ENCODE measurements around the gene EXO5.
"Not testable (repeated sequence)": the region's sequence is repeated elsewhere in the genome, so short reads cannot be mapped to it uniquely, and the experiment has no call there.

Gene EXO5

DNA sequence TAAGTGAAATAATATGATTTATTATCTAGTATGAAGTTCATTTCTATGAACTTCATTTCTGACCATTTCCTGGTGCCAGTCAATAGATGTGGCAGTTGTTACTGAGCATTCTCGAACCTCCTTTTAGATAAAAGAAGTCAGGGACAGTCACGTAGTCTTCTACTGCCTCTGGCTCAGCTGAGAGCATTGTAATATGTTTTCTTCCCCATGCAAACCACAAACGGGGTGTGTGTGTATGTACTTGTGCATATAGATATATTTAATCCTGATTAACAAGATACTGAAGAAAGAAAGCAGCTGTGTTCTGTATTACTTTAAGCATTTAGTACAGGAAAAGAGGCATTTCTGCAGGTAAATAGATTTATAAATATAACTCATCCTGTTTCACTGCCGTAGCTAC is 44.5 kb downstream of the EXO5 start:
- no peak for DNase-seq

DNA sequence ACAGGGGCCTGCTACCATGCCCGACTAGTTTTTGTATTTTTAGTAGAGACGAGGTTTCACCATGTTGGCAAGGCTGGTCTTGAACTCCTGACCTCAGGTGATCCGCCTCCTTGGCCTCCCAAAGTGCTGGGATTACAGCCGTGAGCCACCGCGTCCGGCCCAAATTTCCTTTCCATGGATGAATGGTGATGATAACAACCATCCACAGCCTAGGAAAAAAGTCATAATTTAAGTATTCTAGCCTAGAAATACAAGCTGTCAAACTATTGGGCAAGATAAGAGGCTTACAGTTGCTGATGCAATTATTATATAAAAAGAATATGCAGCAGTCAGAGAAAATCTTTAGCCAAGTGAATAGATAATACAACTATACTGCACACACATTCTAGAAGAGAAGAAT is 46.2 kb downstream of the EXO5 start:
- DNase-seq = not testable (repeated sequence)

DNA sequence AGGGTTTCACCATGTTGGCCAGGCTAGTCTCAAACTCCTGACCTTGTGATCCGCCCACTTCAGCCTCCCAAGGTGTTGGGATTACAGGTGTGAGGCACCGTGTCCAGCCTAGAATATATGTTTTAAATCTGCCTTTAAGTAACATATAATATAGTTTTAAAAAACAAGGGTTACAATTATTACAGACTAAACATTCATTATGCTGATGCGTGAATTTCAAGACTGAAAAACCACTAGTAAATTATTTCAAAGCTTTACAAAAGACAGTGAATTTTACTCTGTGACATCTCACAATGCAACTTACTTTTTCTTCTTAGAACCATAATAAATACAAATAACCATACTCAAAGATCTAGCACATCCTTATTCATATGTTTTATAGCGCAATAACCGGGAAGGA is 47.6 kb downstream of the EXO5 start:
- DNase-seq = no peak

DNA sequence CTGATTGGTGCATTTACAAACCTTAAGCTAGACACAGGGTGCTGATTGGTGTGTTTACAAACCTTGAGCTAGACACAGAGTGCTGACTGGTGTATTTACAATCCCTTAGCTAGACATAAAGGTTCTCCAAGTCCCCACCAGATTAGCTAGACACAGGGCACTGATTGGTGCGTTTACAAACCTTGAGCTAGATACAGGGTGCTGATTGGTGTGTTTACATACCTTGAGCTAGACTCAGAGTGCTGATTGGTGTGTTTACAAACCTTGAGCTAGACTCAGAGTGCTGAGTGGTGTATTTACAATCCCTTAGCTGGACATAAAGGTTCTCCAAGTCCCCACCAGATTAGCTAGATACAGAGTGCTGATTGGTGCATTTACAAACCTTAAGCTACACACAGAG is 49.7 kb downstream of the EXO5 start:
- DNase-seq = not testable (repeated sequence)

DNA sequence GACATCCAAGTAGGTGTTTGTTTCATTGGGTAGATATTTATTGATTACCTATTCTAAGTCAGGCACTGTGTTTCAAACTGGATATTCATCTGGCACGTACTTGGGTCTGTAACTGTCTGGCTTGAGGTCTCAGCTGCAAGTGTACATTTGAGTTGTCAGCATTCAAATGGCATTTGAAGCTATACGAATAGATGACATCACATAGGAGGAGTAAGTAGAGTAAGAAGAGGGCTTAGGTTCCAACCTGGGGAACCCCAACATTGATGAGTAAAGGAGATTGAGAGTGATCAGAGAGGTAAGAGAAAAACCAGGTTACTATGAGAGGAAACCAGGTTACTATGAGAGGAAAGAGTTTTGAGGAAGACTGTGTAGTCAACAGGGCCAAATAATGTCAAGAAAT is 53.6 kb downstream of the EXO5 start:
- DNase-seq = no peak

DNA sequence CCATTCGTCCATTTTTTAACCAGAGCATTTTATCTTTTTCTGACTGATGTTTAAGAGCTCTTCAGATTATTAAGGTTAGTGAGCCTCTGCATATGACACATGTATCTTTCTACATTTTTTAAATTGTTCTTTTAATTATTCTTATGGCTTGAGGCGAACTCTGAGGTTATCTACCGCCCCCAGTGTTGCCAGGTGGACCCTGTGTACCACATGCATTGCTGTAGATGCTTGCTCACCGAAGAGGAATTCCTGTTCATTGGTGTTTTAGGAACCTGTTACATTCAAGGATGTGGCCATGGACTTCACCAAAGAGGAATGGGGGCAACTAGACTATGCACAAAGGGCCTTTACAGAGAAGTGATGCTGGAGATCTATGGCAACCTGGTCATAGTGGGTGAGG is 54.7 kb downstream of the EXO5 start:
- DNase-seq = no peak

DNA sequence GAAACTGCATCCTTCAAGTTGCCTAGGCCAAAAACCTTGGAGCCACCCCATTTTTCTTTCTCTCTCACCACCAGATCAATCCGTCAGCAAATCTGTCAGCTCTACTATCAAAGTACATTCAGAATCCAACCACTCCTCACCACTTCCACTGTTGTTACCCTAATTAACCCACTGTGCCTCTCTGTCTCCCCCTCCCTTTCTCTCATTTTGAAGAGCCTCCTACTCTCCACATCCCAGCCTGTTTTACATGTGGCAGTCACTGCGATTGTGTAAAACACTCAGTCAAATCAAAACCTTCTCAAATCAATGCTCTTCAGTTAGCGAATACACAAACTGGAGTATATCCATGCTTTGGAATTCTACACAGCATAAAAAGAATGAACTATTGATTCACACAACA is 55.9 kb downstream of the EXO5 start:
- no peak for DNase-seq

DNA sequence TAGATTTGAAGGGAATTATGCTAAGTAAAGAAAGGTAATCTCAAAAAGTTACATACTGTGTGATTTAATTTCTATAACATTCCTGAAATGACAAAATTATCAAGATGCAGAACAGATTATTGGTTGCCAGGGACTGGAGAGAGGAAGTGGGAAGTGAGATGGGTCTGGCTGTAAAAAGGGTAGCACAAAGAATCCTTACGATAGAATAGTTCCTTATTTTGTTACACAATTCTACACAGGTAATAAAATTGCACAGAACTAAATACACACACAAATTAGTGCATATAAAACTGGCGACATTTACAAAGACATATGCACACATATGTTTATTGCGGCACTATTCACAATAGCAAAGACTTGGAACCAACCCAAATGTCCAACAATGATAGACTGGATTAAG is 56.3 kb downstream of the EXO5 start:
- no peak for DNase-seq
